ENCODE results near the gene ADCY3. TPM values are rescaled to one million over a fixed set of nuclear protein-coding genes. Genes with fewer than 3 reads are reported as not detected.

Gene ADCY3
- polyA plus RNA-seq, 1 donor (not counting 4 experiments of a cell fraction or from before 2014, with no cell fraction given): 33.2 TPM

GRCh38 chr2:24955232-24955631 is 35.2 kb upstream of the ADCY3 start:
- Histone ChIP-seq H3K9ac (ENCODE audit: control insufficient read depth, extremely low read depth, insufficient read depth, low read length) (no peak overlapping the region), H3K9me1 (ENCODE audit: control insufficient read depth, extremely low read depth, insufficient read depth, low read length) (no peaks in the 10 kb centered on the region), H3K36me3 (ENCODE audit: control insufficient read depth in 2 of 2, extremely low read depth in 1 of 2, insufficient read depth in 2 of 2, low read length in 2 of 2) (peaks cover 8 to 9% of the 10 kb centered on the region in 2 experiments), H3K4me1 (ENCODE audit: control insufficient read depth, extremely low read depth, insufficient read depth, low read length) (no peaks in the 10 kb centered on the region), H4K20me1 (ENCODE audit: control insufficient read depth, extremely low read depth, insufficient read depth, low read length) (no peaks in the 10 kb centered on the region), H3K27ac (ENCODE audit: control insufficient read depth, insufficient read depth, low read length) (no peak overlapping the region), H3K9me3 (ENCODE audit: control insufficient read depth, low read depth, low read length) (no peaks in the 10 kb centered on the region), H3K4me3 (ENCODE audit: control insufficient read depth in 2 of 3, extremely low read depth in 1 of 3, insufficient read depth in 2 of 3, low read depth in 1 of 3, low read length in 3 of 3) (no peak overlapping the region), H3K79me2 (ENCODE audit: control insufficient read depth, insufficient read depth, low read length) (no peaks in the 10 kb centered on the region), H3K4me2 (ENCODE audit: control insufficient read depth, extremely low read depth, insufficient read depth, low read depth, low read length) (no peak overlapping the region), H2AFZ (ENCODE audit: control insufficient read depth, low read length) (no peak overlapping the region), H3K27me3 (ENCODE audit: control insufficient read depth, extremely low read depth, insufficient read depth, low read length) (no peaks in the 10 kb centered on the region)
- TF ChIP-seq CTCF (optimal IDR thresholded peaks at IDR 0.05 in 1 of 3, IDR thresholded peaks at IDR 0.05 in 1 of 3, conservative IDR thresholded peaks at IDR 0.05 in 1 of 3; ENCODE audit: extremely low read depth in 1 of 3, insufficient read depth in 2 of 3, low read length in 3 of 3): no peak
- no peak for TF ChIP-seq EZH2 (IDR thresholded peaks at IDR 0.05; ENCODE audit: low read length)
- dilution Hi-C loops (cut with MboI; ENCODE audit: extremely low pct_ligation_motif_present, low sequenced_read_pairs): no loop called here
- FAIRE-seq (no peak), DNase-seq (ENCODE audit: low read depth, low spot score) (no peak)

GRCh38 chr2:24950102-24950501 is 30.1 kb upstream of the ADCY3 start:
- no peaks in the 10 kb centered on the region for H3K9me1 ChIP-seq (ENCODE audit: control insufficient read depth, extremely low read depth, insufficient read depth, low read length)
- peaks cover 7% of the 10 kb centered on the region for H3K4me1 ChIP-seq (ENCODE audit: control insufficient read depth, extremely low read depth, insufficient read depth, low read length)
- H3K27ac ChIP-seq (ENCODE audit: control insufficient read depth, insufficient read depth, low read length): no peak overlapping the region
- dilution Hi-C loops (cut with MboI; ENCODE audit: extremely low pct_ligation_motif_present, low sequenced_read_pairs): no loop called here
- H3K9me3 ChIP-seq (ENCODE audit: control insufficient read depth, low read depth, low read length): no peaks in the 10 kb centered on the region
- FAIRE-seq (no peak), DNase-seq (ENCODE audit: low read depth, low spot score) (no peak)
- TF ChIP-seq EZH2 (IDR thresholded peaks at IDR 0.05; ENCODE audit: low read length) (no peak), CTCF (optimal IDR thresholded peaks at IDR 0.05 in 1 of 3, IDR thresholded peaks at IDR 0.05 in 1 of 3, conservative IDR thresholded peaks at IDR 0.05 in 1 of 3; ENCODE audit: extremely low read depth in 1 of 3, insufficient read depth in 2 of 3, low read length in 3 of 3) (no peak)
- H2AFZ ChIP-seq (ENCODE audit: control insufficient read depth, low read length): no peak overlapping the region
- no peak overlapping the region for H3K4me2 ChIP-seq (ENCODE audit: control insufficient read depth, extremely low read depth, insufficient read depth, low read depth, low read length)
- peaks cover 5 to 6% of the 10 kb centered on the region in 2 experiments for H3K36me3 ChIP-seq (ENCODE audit: control insufficient read depth in 2 of 2, extremely low read depth in 1 of 2, insufficient read depth in 2 of 2, low read length in 2 of 2)
- no peaks in the 10 kb centered on the region for H3K79me2 ChIP-seq (ENCODE audit: control insufficient read depth, insufficient read depth, low read length)
- no peak overlapping the region for H3K9ac ChIP-seq (ENCODE audit: control insufficient read depth, extremely low read depth, insufficient read depth, low read length)
- H3K27me3 ChIP-seq (ENCODE audit: control insufficient read depth, extremely low read depth, insufficient read depth, low read length): no peaks in the 10 kb centered on the region
- no peak overlapping the region for H3K4me3 ChIP-seq (ENCODE audit: control insufficient read depth in 2 of 3, extremely low read depth in 1 of 3, insufficient read depth in 2 of 3, low read depth in 1 of 3, low read length in 3 of 3)
- no peaks in the 10 kb centered on the region for H4K20me1 ChIP-seq (ENCODE audit: control insufficient read depth, extremely low read depth, insufficient read depth, low read length)

Measured in keratinocyte (primary cell).